Adrenal gland (tissue), 5 donors: ENCODE measurements around the gene ITIH2.
"Not testable (repeated sequence)": the region's sequence is repeated elsewhere in the genome, so short reads cannot be mapped to it uniquely, and the experiment has no call there.

ENCODE experiments used
- POLR2A ChIP-seq, 2 donors: fragments of 450-650 bp; IDR thresholded peaks; one replicate each; pipeline ENCODE4 v1.6.1; 2017; ENCODE audit warnings: antibody characterized with exemption in 2 of 2, mild to moderate bottlenecking in 2 of 2, moderate library complexity in 1 of 2
- TF ChIP-seq, protein P1 (sequence below), 6 experiments: fragments of 450-650 bp in 4 of 6; fragments of 200-600 bp in 2 of 6; sonication (generic) in 1 of 6; IDR thresholded peaks; 1 replicate in 5 of 6; 2 replicates in 1 of 6; pipeline versions ENCODE4 v1.5.1 to v1.8.0; 2016 to 2021; ENCODE audit warnings: antibody characterized with exemption in 6 of 6, mild to moderate bottlenecking in 2 of 6, moderate library complexity in 1 of 6
- donor health status: DM: no; HTN: no; CAD: no.

- TF ChIP-seq, protein P1, sequence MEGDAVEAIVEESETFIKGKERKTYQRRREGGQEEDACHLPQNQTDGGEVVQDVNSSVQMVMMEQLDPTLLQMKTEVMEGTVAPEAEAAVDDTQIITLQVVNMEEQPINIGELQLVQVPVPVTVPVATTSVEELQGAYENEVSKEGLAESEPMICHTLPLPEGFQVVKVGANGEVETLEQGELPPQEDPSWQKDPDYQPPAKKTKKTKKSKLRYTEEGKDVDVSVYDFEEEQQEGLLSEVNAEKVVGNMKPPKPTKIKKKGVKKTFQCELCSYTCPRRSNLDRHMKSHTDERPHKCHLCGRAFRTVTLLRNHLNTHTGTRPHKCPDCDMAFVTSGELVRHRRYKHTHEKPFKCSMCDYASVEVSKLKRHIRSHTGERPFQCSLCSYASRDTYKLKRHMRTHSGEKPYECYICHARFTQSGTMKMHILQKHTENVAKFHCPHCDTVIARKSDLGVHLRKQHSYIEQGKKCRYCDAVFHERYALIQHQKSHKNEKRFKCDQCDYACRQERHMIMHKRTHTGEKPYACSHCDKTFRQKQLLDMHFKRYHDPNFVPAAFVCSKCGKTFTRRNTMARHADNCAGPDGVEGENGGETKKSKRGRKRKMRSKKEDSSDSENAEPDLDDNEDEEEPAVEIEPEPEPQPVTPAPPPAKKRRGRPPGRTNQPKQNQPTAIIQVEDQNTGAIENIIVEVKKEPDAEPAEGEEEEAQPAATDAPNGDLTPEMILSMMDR (IDR thresholded peaks at IDR 0.05): not testable (repeated sequence)
- TF ChIP-seq POLR2A (IDR thresholded peaks at IDR 0.05): not testable (repeated sequence)
Observed at GRCh38 chr10:7693194-7693593, 9.9 kb upstream of the ITIH2 start.
